ENCODE measurements around the gene TCF25. TPM values are rescaled to one million over a fixed set of nuclear protein-coding genes. Genes with fewer than 3 reads are reported as not detected.

TCF25 gene
- total and polyA plus RNA-seq, 11 donors, result 52.5 to 115 (median 96.4) TPM

DNA sequence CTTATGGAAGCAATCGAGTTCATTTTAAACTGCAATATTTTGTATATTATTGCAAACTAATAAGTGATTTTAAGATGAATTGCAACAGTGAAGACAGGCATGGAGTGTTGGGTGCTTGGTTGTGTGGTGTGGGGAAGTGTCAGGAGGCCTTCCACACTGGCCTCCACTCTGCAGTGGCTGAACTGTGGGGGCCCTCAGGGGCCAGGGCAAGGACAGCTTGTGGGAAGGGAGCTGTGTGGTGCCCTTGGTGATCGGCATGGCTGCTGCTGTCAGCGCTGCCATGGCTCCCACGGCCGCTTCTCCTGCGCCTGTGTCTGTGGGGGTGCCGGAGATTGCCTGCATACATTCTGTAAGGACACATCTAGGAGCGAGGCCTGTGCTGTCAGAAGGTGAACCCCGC lies 19.2 kb downstream of the TCF25 start:
- ATAC-seq (no peak), DNase-seq (no peak)
- intact Hi-C loops (cut with DNase I), result no loop called here
- Histone ChIP-seq H3K27me3 (no peaks in the 10 kb centered on the region), H3K27ac (no peak overlapping the region), H3K36me3 (peaks cover 0 to 100% (median 98%) of the 10 kb centered on the region in 9 donors), H3K9me3 (no peaks in the 10 kb centered on the region), H3K4me1 (peaks cover 0 to 7% (median 0%) of the 10 kb centered on the region in 12 donors), H3K4me3 (no peak overlapping the region)
- 95 to 97% (median 96%) methylated on average over 6 to 9 of the region's 9 CpGs for WGBS, 4 donors
- TF ChIP-seq, protein P1, sequence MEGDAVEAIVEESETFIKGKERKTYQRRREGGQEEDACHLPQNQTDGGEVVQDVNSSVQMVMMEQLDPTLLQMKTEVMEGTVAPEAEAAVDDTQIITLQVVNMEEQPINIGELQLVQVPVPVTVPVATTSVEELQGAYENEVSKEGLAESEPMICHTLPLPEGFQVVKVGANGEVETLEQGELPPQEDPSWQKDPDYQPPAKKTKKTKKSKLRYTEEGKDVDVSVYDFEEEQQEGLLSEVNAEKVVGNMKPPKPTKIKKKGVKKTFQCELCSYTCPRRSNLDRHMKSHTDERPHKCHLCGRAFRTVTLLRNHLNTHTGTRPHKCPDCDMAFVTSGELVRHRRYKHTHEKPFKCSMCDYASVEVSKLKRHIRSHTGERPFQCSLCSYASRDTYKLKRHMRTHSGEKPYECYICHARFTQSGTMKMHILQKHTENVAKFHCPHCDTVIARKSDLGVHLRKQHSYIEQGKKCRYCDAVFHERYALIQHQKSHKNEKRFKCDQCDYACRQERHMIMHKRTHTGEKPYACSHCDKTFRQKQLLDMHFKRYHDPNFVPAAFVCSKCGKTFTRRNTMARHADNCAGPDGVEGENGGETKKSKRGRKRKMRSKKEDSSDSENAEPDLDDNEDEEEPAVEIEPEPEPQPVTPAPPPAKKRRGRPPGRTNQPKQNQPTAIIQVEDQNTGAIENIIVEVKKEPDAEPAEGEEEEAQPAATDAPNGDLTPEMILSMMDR (IDR thresholded peaks at IDR 0.05), result no peak
- TF ChIP-seq POLR2A (IDR thresholded peaks at IDR 0.05), result no peak

DNA sequence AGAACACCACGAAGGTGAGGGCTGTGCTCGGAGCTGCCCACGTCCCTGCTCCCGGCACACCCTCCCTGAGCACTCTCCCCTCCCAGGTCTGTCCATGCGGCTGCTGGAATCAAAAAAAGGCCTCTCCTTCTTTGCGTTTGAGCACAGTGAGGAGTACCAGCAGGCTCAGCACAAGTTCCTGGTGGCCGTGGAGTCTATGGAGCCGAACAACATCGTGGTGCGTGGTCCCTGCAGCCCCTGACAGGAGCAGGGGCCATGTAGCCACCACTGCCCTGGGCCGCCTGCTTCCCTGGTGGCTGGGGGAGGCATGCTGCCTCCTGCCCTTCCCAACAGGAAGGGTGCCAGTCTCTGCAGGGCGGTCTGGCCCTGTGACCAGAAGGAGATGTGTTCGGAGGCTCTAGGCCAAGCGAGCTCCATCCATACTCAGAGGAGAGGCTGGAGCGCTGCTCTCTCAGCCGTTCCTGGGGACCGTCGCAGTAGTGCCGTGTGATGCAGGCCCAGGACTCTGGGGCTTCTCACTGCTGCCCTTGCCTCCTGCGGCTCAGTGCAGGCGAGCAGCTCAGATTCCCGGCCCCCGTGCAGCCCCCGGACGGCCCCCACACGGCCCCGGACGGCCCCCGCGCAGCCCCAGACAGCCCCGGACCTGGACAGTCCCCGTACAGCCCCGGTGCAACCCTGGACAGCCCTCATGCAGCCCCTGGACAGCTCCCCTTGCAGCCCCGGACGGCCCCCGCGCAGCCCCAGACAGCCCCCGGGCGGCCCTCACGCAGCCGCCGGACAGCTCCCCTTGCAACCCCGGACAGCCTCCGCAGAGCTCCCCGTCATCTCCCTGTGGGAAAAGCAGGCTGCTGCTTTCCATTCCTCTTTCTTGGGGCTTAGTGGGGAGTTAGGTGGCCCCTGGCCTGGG lies 20.5 kb downstream of the TCF25 start:
- WGBS, 4 donors, result 91 to 95% (median 93%) methylated on average over 26 to 45 of the region's 45 CpGs
- DNase-seq (no peak), ATAC-seq (peak in 2 of 4 donors; percentile 5 to 19)
- Histone ChIP-seq H3K27ac (no peak overlapping the region), H3K36me3 (peaks cover 2 to 100% (median 98%) of the 10 kb centered on the region in 9 donors), H3K9me3 (no peaks in the 10 kb centered on the region), H3K27me3 (no peaks in the 10 kb centered on the region), H3K4me1 (peaks cover 0 to 7% (median 0%) of the 10 kb centered on the region in 12 donors), H3K4me3 (no peak overlapping the region)
- TF ChIP-seq, protein P1 (IDR thresholded peaks at IDR 0.05), result no peak
- no peak for TF ChIP-seq POLR2A (IDR thresholded peaks at IDR 0.05)
- intact Hi-C loops (cut with DNase I), result no loop called here

DNA sequence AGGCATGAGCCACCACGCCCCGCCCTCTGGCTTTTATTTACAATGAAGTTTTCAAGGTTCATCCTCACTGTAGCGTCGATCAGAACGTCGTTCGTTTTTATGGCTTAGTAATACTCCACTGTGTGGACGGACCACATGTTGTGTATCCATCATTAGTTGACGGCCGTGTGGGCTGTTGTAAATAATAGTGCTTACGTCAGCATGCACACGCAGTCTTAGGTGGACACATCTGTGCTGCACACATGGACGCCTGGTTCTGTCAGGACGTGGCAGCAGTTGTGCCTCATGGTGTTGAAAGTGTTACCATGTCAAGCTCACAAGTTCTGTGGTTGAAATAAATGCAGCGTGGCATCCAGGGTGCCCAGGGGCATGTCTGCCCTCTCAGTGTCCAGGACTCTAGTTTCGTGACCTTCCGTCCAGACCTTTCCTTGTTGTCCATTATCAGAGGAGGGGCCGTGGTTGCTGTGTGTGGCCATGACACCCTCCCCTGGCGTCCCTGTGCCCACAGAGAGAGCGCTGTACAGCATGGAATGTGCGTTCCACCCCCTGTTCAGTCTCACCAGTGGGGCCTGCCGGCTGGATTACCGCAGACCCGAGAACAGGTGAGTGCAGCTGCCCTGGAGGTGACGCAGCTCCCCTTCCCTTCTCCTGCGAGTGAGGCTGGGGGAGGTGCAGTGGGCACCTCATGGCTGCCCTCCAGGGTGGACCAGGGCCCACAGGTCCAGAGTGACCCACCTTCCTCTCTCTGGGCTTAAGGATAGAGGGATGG lies 22.3 kb downstream of the TCF25 start:
- no peak overlapping the region for H3K27ac ChIP-seq
- peaks cover 2 to 100% (median 98%) of the 10 kb centered on the region in 9 donors for H3K36me3 ChIP-seq
- H3K4me3 ChIP-seq, result no peak overlapping the region
- intact Hi-C loops (cut with DNase I), result no loop called here
- DNase-seq (no peak), ATAC-seq (no peak)
- H3K27me3 ChIP-seq, result no peaks in the 10 kb centered on the region
- TF ChIP-seq, protein P1 (IDR thresholded peaks at IDR 0.05), result no peak
- no peak for TF ChIP-seq POLR2A (IDR thresholded peaks at IDR 0.05)
- H3K4me1 ChIP-seq, result peaks cover 0 to 3% (median 0%) of the 10 kb centered on the region in 12 donors
- WGBS, 4 donors, result 94 to 95% (median 95%) methylated on average over 24 to 26 of the region's 26 CpGs
- H3K9me3 ChIP-seq, result no peaks in the 10 kb centered on the region

DNA sequence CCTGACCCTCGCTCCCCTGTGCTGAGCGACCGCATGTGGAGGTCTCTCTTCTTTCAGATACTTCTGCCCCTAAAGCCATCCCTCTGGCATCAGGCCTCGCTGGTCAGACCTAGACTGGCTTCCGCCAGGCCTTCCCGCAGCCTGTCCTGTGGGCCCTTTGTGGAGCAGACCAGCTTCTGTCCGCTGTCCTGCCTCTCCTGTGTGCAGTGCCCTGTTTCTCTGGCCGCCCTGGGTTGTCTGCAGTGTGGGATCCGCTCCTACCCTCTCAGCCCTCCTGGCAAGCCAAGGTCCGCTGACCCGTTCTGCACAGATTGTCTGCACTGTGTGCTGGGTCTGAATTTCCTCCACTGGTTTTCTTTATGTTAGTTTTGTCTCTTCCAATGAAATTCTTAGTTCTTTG lies 23.8 kb downstream of the TCF25 start:
- intact Hi-C loops (cut with DNase I), result no loop called here
- DNase-seq, result no peak
- ATAC-seq, result no peak
- Histone ChIP-seq H3K27me3 (no peaks in the 10 kb centered on the region), H3K27ac (no peak overlapping the region), H3K36me3 (peaks cover 2 to 91% (median 88%) of the 10 kb centered on the region in 9 donors), H3K9me3 (no peaks in the 10 kb centered on the region), H3K4me3 (no peak overlapping the region), H3K4me1 (no peaks in the 10 kb centered on the region)
- TF ChIP-seq, protein P1 (IDR thresholded peaks at IDR 0.05), result no peak
- TF ChIP-seq POLR2A (IDR thresholded peaks at IDR 0.05), result no peak
- 97 to 99% (median 98%) methylated on average over 11 of the region's 11 CpGs for WGBS, 4 donors
